Suppressor macrophage (primary cell): ENCODE data around the gene RGL1.

Experiments
- DNase-seq, 4 experiments: peaks; one replicate each; pipeline ENCODE4 v3.0.0-alpha.2; 2020 to 2022

RGL1 gene

DNA sequence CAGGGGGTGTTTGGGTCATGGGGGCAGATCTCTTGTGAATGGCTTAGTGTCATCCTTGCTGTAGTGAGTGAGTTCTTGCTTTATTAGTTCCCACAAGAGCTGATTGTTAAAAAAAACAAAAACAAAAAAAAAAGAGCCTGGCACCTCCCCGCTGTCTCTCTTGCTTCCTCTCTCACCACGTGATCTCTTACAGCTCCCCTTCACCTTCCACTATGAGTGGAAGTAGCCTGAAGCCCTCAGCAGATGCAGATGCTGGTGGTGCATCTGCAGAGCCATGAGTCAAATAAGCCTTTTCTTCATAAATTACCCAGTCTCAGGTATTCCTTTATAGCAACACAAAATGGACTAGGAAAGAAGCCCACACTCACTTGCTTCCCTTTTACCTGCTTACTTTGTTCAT lies 17.2 kb upstream of the RGL1 start:
- DNase-seq: no peak

- no peak for DNase-seq
Observed at GRCh38 chr1:183791319-183791718, 13.6 kb upstream of the RGL1 start.

DNA sequence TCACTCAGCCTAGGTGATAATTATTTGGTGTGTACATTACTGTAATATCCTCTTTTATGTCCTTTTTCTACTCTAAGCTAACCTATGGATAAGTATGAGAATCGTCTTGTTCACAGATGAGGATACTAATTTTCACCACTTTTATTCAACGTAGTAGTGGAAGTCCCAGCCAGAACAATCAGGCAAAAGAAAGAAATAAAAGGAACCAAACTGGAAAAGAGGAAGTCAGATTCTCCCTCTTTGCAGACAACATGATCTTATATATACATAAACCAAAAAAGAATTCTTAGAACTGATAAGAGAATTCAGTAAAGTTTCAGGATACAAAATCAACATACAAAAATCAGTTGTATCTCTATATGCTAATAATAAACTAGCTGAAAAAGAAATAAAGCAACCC lies 12.6 kb upstream of the RGL1 start:
- DNase-seq: peak in 2 of 4 experiments; percentile 59 to 60

- DNase-seq: no peak
Observed at GRCh38 chr1:183794088-183794487, 10.8 kb upstream of the RGL1 start.

GRCh38 chr1:183800449-183800848 lies 4.5 kb upstream of the RGL1 start:
- DNase-seq: no peak

DNA sequence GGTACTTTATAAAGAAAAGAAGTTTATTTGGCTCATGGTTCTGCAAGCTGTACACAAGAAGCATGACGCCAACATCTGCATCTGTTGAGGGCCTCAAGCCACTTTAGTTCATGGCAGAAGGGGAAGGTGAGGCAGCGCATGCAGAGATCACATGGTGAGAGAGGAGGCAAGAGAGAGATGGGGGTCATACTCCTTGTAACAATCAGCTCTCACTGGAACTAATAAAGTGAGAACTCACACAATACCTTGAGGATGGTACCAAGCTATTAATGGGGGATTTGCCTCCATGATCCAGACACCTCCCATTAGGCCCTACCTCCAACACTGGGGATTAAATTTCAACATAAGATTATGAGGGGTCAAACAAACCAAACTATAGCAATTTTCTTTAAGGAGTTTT lies 3.3 kb upstream of the RGL1 start:
- no peak for DNase-seq

DNA sequence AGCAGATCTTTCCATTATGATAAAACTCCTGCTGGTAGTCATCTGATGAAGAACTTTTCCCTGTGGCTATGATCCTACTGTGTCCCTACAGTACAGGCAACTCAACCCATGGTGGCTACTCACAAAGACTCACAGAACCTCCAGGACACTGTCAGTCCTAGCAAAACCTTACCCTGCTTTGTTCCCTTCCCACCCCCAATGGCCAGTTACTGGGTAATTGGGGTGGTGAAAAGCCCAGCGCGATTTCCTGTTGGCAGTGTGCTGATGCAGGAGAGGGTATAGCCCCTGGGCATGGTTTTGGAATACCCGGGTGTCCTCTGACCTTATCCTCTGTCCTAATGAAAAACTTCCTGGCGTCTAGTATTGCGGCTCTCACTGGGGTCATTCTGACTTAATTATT lies 533 bp upstream of the RGL1 start:
- DNase-seq: no peak

GRCh38 chr1:183806125-183806524 lies 1.2 kb downstream of the RGL1 start:
- peak in 1 of 4 experiments; percentile 12 for DNase-seq

- peak in 1 of 4 experiments; percentile 22 for DNase-seq
Observed at GRCh38 chr1:183806675-183807074, 1.8 kb downstream of the RGL1 start.

DNA sequence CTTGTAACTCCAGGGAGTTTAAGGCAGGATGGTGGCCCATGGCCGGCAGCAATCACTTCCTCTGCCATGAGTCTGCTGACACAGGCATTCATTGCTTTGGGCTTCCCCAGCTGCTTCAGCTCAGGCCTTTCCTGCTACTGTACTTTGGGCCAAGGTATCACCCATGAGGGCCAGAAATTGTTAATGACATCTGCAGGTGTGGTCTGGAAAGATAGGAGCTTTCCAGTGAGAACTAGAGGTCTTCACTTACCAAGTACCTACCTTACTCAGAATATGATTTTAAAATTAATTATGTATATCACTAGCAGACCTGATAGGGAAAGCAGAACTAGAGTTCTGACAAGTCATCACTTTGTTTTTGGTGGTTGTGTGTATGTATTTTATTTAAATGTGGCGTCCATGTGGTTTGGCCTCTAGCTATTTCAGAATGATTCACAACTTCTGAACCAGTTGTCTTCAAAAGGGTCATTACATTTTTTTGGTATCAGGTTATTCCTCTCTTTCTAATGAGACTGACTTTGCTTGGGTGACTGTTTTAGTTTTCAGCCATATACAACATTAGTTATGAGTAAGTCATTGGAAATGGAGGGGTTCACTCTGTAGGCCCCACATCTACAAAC lies 2.7 kb downstream of the RGL1 start:
- DNase-seq: peak; percentile 71 to 86 (median 82)

DNA sequence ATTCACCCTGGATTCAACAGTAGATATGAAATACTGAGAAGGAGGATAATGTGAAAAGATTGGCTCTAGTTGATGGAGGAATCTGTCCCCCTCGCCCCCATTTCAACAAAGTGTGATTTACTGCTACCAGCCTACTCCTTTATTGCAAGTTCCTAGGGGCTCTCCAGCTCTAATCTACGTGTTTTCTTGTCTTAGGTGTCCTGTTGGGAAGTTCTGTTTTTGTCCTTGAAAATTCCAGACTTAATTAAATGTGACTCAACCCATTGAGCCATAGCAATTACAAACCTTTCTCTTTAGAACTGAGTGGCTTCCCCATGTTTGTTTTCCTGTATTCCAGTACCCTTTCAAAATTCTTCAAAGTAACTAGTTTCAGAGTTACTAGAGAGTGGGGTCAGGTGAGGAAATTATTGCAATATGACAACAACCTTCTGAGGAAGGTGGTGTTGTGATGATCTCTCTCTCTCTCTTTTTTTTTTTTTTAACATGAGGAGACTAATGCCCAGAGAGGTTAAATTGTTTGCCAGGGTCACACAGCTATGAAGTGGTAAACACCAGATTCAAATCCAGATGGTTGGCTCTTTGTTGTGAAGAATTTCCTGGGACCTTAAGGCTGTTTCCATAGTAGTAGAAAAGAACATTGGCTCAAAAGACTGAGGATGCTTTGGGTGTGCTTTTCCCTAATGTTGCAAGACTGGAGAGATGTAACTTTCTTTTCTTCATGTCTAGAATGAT lies 3.5 kb downstream of the RGL1 start:
- no peak for DNase-seq

DNA sequence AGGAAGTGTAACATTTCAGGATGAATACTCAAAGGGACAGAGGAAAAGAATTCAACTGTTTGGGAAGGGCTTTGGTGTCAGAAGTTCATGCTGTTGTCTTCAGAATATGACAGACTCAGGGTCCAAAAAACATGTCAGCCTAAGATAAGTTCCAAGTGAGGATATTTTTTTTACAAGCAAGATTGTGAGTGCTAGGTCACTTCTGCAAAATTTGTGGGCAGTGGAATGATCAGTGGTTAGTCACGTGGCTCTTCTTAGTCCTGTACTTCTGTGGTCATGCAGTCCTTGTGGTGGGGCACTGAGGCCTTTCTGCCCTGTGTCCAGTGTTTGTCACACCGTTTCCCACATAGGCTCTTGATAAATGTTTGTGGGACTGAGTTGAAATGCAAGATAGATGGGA lies 5.2 kb downstream of the RGL1 start:
- peak; percentile 74 to 85 (median 82) for DNase-seq

DNA sequence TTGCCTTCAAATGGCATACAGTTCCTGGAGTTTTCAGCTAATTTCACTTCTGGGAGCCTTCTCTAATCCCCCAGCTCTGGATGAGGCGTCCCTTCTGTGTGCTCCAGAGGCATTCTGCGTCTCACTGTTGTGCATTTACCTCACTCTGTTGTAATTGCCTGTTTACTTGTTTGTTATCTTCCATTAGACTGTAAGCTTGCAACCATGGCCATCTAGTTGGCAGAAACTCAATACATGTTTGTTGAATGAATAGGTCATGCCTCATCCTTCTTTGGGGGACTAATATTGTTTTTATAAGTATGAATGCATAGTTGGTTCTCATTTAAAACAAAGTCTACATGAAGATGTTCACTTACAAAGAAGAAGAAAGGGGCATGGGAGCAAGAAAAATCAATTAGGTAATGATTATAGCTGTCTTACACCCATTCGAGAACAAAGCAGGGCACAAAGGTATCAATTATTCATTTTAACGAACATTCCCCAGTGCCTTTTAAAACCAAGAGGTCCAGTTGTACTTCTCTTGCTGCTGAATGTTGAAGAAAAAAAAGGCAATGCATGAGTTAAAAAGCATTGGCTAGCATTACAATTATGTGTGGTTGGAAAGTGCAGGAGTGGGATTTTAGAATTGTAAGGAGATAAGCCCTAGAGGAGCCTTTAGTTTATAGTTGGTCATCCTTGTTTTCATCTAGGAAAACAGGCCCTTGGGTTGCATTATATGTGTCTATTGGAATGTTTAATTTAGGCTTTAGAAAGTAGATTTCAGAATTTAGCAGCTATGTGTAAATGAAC lies 6.0 kb downstream of the RGL1 start:
- DNase-seq: no peak

- DNase-seq: no peak
Observed at GRCh38 chr1:183812128-183812527, 7.2 kb downstream of the RGL1 start.

DNA sequence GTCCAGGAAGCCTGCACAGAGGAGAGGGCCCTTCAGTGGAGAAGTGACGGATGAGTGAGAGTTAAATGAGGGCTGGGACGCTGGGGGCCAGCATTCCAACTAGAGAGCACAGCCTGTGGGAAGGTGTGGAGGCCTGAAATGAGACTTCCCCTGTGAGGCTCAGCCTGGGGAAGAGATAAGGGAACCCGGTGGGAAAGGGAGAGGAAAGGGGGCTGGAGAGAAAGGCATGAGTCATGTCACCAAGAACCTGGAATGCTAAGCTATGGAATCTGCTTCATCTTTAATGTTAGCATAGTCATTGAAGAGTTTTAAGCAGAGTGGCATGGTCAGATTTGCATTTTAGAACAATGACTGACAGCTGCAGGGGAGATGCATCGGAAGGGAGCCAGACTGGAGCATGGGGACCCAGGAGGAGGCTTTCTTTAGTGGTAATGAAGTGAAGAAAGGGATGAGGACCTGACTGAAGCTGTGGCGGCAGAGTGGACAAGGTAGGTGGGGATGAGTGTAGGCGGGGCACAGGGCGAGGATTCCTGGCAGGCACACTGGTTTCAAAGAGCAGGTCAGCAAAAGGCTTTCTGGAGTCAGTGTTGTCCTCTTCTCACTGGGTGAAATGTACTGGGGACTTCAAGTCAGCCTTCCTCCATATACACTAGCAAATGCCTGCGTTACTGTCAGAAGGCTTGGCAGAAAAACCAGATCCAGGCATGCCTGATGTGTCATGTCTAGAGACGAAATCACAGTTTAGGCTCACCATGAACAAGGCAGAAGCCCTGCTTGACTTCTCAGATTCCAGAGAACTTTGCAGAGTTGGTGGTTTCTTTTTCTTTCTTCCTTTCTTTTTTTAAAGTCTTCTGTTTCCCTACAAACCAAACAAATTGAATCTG lies 8.0 kb downstream of the RGL1 start:
- DNase-seq: no peak

DNA sequence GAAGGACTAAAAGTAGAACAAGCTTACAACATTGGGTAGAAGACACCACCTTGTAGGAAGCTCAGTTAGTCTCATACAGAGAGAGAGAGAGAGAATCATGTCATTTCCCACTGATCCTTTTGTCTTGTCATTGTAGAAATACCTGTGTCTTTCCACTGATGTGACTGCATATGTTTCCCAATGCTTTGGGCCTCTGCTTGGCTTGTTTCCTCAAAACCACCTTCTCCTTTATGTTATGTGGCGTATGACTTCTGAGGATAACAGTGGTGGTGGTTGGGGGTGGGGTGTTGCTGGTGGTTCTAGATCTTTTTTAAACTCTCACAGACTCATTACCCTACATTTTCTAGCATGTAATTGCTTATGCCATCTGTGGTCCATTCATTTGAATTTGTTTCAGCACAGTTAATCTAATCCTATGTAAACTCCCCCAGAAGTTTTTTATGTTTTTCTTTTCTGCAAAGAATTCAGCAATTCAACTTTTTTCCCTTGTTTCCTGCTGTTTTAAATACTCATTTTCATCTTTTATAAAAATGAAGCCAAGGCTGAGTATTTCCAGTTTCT lies 9.3 kb downstream of the RGL1 start:
- DNase-seq: peak; percentile 28 to 64 (median 54)

DNA sequence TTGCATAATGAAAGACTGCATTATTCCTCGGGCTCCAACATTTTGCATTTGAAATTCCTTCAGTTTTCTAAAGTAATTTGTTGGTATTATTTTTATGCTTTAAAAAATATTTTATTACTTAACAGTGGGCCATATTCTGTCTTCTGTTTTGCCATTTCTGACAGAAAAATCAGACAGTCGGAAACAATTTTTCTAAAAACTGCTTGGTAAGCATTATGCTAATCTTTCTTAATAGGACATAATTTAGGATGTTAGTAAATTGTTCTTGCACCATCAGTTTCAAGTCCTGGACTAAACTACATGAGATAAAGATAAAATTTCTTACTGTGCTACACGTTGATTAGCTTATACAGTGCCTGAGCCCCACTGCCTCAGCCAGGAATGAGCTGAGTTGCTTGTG lies 11.2 kb downstream of the RGL1 start:
- DNase-seq: no peak

DNA sequence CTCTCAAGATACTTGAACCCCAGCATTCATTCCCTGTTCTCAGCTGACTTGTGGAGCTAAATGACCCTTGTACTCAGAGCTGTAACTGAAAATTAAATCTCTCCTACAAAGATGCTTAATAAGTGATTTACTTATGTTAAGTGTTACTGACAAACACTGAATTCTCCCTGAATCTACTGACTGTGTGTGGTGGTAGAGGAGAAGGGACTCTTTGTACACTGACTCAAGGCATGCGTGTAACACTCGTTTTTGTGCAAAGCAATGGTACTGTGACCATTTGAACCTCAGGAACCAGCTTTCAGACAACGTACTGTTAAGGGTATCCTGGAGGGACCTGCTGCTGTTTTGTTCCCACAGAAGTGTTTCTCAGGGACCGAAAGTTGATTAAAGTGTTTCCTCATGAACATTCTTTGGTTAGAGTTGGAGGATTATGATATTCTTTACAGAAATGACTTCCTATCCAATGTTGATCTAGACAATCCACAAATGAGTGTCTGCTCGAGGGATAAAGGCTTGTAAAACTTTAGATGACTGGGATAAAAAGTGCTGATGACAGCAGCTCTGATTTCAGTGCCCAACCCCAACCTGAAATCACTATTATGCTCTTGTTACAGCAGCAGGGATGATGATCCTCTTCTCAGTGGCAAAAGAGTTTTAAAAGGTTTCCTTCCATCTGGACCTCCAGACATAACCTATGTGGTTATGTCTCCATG lies 12.8 kb downstream of the RGL1 start:
- DNase-seq: no peak

GRCh38 chr1:183819059-183819458 lies 14.1 kb downstream of the RGL1 start:
- DNase-seq: no peak

DNA sequence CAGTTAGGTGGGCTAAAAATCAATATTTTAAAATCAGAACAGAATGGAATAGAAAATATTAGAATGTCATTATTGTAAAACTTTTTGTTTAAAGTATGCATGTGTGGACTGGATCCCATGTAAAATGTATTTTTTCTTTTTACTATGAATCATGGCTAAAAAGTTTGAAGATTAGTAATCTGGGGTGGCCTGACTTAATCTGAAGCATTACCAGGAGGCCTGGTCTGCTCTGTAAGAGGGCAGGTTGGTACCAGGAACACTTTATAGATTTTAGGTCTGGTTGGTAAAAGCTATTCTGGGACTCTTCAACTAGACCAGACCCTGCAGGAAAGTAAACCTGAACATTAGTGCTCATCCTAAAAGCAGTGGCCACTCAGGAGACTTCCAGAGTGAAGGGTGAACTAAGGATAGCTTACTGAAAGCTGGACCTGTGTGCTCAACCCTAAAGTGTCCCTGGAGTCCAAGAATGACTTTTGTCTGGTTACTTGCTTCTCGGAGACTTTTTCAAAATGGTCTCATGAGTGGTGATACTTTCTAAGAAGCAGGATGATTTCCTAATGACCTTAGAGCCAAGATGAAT lies 16.5 kb downstream of the RGL1 start:
- DNase-seq: no peak
